Measurements from ENCODE around the gene TBRG1.

DNA sequence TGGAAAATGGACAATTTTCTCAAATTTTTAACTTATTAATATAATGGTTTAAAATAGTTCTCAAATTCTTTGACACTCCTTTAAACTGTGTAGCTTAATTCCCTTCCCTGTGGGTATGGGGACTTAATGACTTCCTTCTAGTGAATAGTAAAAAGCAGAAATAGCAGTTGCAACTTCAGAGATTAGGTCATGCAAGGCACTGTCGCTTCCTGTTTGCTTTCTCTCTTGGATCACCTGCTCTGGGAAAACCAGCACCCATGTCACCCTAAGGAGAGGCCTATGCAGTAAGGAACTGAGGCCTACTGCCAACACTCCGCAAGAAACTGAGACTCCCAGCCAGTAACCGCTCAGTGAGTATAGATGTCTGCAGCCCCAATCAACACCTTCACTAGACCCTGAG lies 16.9 kb upstream of the TBRG1 start:
- TF ChIP-seq EZH2 (IDR thresholded peaks at IDR 0.05; ENCODE audit: low read length): no peak
- TF ChIP-seq, protein P1, sequence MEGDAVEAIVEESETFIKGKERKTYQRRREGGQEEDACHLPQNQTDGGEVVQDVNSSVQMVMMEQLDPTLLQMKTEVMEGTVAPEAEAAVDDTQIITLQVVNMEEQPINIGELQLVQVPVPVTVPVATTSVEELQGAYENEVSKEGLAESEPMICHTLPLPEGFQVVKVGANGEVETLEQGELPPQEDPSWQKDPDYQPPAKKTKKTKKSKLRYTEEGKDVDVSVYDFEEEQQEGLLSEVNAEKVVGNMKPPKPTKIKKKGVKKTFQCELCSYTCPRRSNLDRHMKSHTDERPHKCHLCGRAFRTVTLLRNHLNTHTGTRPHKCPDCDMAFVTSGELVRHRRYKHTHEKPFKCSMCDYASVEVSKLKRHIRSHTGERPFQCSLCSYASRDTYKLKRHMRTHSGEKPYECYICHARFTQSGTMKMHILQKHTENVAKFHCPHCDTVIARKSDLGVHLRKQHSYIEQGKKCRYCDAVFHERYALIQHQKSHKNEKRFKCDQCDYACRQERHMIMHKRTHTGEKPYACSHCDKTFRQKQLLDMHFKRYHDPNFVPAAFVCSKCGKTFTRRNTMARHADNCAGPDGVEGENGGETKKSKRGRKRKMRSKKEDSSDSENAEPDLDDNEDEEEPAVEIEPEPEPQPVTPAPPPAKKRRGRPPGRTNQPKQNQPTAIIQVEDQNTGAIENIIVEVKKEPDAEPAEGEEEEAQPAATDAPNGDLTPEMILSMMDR (optimal IDR thresholded peaks at IDR 0.05 in 1 of 3, IDR thresholded peaks at IDR 0.05 in 1 of 3, conservative IDR thresholded peaks at IDR 0.05 in 1 of 3; ENCODE audit: extremely low read depth in 1 of 3, insufficient read depth in 2 of 3, low read length in 3 of 3): no peak

Measured in keratinocyte (primary cell).